KBM-7 (cell line): Measurements from ENCODE around the gene NSD2.
A peak's percentile ranks its signal among the peaks of the same experiment; 100 is the strongest.
"Not testable (repeated sequence)": the region's sequence is repeated elsewhere in the genome, so short reads cannot be mapped to it uniquely, and the experiment has no call there.

Experiments used
- DNase-seq: peaks from one replicate; pipeline ENCODE4 v3.0.0-alpha.2; 2015
- in situ Hi-C: fragments of 300-500 bp; cut with MboI; formaldehyde crosslinking; loops from 2 replicates; pipeline ENCODE4 v1.14.3; 2020; ENCODE audit warnings: low sequenced_read_pairs, low pct_unique_long_range_greater_than_20kb, mixed read lengths

NSD2 gene

DNA sequence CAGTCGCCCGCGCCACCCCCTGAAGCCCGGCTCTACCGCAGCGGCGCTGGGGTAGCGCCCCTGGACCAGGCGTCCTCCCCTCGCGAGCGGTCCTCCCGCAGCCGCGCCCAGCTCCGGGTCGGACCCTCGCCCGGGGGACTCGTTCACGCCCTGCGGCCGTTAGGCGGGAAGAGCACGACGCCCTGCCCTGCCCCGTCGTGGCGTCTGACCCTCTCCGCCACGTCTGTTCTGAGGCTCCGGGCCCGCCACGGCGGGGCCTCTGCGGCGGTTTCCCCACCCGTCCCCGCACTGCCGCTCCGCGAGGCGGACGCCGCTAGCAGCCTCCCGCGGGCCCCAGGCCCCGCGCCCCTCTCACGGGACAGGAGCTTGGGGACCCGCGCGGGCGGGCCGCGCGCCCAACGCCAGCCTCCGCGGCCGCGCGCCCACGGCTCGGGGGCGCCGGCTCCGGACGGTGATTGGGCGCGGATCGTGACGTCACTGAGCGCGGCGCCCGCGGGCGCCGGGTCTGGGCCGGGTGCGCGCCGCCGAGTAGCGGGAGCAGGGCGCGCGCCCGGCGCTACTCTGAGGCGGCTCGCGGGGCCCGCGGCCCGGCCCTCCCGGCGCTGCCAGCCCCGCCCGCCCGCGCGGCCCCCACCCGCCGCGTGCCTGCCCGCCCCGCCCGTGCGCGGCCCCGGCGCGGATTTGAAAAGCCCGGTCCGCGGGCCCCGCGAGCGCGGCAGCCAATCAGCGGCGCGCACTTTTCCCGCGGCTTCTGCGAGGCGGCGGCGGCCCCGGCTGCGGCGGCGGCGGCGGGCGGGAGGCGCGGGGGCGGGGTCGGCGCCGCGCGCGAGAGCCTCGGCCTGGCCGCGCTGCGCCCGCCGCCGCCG, at the start of gene NSD2:
Gene NSD2, plus strand, starts transcription at position 816 of the 866 bp plus-strand sequence. CDS start 29,262 bp downstream, outside the sequence.
- in situ Hi-C loops, result no loop called here
- DNase-seq, result peak; percentile 82

DNA sequence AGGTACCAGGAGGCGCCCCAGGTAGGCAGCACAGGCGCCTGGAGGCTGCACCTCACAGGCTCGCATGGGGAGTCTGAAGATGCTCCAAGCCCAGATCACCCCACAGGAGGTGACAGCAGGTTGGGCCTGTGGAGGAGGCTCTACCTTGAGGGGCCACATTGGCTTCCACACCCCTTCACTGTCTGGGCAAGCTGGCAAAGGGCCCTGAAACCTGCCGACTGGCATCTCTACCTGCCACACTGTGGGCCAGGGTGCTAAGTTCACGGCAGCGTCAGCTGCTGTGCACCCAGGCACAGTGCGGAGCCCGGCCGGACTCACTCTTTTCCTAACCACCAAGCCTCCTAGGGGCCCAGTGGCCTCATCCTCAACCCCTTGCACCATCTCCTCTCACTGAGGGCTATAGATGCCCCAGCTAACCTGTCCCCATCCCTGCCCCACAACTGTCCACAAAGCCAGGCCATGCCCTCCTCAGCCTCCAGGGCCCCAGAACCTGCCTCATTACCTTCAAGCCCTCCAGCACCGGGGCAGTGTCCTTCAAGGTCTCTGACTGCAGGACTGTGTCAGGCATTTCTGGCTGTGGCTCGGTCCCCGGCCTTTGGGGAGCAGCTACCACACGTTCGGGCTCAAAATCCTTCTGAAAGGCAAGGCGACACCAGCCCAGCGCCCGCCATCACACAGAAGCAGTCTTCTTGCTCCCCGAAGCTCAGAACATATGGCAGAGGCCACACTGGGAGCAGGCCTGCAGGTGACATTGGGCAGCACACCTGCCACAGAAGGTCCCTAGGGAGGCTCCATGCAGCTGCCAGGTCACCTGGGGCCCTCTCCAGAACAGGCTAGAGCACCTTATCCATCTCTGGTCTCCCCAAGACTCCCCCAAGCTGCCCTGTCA, 49.3 kb upstream of the NSD2 start:
- no peak for DNase-seq
- in situ Hi-C loops, result no loop called here

DNA sequence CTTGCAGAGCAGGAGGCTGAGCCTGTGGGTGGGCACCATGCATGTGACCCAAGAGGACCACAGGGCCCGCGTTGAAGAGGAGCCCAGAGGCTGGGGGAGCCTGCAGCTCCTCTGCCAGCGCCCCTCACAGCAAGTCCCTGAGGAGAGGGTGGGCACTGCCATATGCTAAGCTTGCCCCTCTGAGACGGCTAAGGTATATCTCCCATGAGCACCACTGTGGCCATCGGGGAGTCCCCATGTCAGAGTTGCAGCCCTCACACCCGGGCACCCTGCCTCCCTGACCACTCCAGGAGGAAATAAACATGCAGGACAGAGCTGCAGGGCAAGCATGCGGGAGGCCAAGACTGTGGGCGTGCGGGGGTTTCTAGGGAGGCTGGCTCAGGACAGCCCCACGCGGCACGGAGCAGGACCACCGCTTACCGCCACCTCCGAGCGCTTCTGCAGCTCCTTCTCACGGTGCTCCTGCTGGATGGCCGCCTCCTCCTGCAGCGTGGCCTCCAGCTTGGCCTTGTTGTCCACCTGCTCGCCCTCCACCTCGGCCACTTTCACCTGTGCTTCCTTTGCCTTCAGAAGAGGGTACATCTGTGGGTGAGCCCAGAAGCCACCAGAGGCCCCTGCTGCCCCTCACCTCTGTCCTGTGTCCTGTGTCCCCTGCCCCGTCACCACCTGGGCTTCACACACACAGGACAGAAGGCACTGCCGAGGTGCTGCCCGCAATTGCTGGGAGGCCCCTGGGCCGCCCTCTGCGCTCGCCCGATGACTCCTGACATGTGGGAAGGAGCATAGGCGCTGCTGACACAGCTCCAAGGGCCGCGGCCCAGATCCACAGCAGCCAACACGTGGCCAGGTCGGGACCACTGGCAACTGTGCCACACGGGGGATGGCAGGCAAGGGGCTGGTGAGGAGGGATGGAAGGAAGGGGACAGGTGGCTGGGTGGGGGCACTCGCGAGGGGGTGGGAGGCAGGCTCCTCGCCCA, 48.3 kb upstream of the NSD2 start:
- in situ Hi-C loops, result no loop called here
- DNase-seq, result no peak

DNA sequence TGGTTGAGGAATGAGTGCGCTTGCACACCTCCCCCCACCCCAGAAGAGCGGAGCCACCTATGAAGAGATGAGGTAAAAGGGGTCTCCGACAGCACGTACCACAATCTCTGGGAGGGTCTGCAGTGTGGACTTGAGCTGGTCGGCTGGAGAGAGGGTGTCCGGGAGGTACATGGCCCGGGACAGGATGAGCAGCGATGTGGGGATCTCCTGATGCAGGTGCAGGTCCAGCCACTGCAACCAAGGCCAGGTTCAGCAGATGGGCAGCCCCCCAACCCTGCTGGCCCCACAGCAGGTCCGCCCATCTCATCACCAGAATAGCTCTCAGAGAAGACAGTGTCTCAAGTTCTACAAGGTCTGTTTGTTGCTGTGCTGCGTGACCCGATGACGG, 47.7 kb upstream of the NSD2 start:
- in situ Hi-C loops, result no loop called here

DNA sequence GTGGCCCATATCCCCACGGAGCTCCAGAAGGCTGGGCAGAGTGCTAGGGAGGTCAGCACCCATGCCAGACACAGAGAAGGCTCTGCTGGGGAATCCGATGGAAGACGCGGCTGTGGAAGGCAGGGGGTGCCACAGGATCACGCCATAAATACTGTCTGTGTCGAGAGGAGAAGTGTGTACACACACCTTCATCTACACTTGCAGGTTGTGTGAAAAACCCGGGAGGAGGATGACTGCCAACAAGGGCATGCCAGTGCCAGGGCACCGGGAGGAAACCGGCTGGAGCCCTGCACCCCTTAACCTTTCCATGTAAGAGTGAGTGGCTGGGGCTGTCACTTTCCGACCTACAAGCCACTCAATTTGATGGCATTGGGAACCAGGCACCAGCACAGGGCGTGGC, 46.4 kb upstream of the NSD2 start:
- in situ Hi-C loops, result no loop called here
- DNase-seq, result no peak

More for the DNA sequence above, 47.7 kb upstream of the NSD2 start:
- DNase-seq, result no peak

DNA sequence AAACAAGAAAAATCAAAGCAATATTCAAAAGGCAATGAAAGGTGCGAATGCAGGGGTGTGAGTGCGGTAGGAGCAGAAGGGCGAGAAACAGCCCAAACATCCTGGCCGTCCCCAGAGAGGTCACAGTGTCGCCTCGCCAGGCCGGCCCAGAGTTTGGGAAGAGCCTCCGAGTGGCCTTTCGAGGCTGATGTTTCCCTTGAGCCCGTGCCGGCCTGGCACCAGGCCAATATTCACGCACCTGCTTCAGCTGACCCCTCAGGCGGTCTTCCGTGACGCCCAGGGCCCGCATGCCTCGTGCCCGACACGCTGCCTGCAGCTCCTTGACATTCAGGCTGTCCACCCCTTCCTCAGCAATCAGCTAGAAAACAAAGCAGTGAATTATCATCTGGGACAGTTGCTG, 45.9 kb upstream of the NSD2 start:
- DNase-seq, result no peak
- in situ Hi-C loops, result no loop called here

DNA sequence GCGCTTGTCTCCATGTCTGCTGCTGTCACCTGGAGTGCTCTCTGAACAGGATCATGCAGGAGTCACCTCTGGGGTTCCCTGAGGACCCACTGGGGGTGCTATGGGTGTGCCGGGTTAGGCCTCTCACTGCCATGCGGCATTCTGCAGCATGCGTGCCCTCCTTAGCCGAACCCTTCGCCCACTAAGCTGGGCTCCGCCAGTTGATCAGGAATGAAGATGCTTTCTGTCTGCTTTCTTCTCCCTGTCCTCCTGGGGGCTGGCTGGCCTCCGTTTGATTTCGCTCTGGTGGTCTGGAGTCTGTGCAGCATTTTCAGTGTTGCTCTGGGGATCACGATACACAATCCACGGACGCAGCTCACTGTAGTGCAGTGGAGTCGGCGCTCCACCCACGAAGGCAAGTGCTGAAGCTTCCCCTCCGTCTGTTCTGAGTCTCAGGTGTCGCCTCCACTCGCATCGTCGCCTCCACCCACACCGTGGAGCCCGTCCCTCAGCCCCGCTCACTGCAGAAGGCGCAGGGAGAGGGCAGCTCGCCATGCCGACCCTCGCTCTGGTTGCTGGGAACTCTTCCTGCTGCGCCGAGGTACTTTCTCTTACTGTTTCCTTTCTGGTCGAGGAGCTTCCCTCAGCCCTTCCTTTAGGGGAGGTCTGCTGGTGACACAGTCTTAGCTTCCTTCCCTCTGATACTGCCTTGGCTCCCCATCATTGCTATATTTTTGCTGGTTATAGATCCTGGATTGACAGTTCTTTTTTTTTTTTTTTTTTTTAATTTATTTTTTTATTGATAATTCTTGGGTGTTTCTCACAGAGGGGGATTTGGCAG, 44.5 kb upstream of the NSD2 start:
- DNase-seq, result no peak
- in situ Hi-C loops, result no loop called here

DNA sequence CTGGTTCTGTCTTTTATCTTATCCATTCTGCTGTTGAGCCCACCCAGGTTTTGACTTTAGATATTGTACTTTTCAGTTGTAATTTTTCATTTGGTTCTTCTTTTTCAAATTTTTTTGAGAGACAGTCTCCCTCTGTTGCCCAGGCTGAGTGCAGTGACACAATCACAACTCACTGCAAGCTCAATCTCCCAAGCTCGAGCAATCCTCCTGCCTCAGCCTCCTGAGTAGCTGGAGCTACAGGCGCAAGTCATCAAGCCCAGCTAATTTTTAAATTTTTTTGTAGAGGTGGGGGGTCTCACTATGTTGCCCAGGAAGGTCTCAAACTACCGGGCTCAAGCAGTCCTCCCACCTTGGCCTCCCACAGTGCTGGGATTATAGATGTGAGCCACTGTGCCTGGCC, 41.0 kb upstream of the NSD2 start:
- DNase-seq, result no peak
- in situ Hi-C loops, result no loop called here

DNA sequence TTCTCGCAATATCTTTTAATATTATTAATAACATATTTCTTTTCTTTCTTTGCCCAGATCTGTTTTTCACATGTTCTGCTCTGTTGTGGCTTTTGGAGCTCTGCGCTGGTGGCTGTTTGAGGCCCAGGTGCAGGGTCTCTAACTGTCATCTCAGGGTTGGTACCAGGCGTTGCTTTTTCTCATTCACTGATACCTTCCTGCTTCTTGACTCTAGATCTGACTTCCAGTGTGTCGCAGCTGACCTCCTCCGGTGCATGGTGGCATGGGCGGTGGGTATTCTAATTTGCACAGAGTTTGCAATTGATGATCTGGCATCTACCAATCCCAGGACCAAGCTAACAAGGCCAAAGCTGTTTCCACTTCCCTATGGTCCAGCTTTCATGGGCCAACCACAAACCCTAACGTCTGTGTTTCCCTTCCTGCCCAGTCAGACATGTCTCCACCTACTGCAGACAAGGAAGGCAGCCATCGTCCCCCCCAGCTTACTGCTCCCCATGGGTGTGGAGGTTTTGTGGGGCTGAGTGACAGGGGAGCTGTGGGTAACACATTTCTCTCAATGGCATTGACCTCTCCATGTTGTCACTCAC, 40.5 kb upstream of the NSD2 start:
- in situ Hi-C loops, result no loop called here
- DNase-seq, result peak; percentile 22

DNA sequence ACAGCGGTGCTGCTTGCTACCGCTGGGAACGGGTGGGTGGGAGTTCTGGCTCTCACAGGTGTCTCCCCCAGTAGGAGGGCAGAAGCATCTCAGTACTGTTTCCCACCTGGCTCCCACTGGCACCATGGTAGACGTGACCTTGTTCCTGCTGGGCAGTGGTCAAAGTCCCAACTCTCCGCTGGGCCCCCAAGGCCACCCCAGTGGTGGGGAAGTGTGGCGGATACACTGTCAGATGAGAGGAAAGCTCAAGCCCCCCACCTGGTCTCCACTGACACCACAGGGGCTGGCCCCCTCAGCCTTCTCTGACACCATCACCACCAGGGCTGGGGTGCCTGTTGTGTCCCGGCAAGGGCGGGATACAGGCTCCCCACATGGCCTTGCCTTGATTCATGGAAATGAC, 39.9 kb upstream of the NSD2 start:
- DNase-seq, result no peak

DNA sequence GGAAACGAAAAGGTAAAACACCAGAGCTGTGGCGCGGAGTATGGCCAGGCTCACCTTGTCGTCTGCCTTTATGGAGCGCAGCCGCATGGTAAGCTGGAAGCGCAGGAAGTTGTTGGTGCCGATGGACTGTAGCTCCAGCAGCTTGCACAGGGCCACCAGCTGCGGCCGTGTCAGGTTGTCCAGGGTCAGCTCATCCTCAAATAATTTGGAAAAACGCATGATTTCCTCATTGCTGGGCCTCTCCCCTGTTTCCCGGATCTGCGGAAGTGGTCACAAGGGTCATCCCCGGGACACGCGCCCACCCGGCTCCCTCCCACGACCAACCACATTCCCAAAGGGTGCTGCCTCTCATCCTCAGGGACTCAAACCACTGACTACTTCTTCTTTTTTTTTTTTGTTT, 38.5 kb upstream of the NSD2 start:
- in situ Hi-C loops, result no loop called here
- DNase-seq, result no peak

More for the DNA sequence above, 39.9 kb upstream of the NSD2 start:
- in situ Hi-C loops, result no loop called here

DNA sequence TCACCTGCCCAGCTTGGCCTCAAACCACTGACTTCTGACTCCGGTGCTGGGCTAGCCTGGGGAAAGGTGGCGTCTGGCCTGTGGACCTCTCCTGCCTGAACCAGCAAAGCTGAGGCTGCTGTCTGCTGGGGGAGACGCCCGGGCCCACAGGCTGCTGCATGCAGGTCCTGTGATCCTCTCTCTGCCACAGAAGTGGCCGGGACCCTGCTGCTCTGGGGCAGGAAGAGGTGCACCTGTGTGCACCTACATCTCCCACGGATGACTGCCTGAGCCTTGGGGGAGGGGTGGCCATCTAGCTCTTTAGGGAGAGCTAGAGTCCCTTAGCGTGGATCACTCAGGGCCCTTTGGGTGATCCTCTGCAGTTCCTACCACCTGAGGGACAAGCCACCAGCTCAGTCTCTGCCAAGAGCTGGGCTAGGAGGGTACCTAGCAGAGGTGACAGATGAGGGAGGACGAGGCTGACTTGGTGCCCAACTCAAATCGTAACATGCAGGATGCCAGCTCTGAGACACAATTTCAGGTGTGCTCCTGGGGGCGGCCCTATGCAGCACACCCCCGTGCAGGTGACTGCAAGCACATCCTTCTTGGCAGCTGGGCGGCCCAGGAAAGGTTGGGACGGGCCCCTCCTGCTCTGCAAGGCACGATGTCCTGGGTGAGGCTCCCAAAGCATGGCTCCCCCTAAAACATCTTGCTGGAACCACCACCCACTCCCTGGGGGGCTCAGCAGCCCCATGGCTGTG, 37.7 kb upstream of the NSD2 start:
- DNase-seq, result no peak
- in situ Hi-C loops, result no loop called here

DNA sequence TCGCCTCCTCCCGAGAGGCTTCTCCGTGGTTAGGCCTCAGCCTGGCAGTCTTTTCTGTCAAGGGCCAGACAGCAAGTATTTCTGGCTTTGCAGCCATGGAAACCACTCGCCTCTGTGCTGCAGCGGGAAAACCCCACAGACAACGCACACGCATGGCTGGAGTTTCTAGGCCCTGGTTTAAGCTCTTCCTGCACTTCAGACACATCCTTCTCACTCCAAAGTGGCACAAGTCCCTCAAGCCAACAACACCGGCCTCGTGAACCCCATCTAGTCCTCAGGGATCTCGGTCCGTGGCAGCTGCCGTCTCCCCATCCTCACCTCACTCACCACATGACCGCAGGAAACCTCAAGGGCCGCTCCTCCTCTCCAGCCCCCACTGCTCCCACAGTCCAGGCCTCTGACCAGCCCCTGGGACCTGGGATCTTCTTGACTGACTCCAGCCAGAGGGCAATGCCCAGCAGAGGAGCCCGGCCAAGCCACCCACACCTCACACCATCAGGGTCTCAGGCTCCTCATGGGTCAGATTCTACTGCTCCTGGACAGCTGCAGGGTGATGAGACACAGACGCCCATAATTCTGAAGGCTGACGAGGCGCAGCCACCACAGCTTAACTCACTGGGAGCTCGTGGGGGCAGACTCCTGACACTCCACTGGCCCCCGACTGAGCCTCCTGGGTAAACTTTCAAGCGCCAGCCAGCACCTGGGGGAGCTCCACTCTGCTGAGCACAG, 37.0 kb upstream of the NSD2 start:
- no peak for DNase-seq

DNA sequence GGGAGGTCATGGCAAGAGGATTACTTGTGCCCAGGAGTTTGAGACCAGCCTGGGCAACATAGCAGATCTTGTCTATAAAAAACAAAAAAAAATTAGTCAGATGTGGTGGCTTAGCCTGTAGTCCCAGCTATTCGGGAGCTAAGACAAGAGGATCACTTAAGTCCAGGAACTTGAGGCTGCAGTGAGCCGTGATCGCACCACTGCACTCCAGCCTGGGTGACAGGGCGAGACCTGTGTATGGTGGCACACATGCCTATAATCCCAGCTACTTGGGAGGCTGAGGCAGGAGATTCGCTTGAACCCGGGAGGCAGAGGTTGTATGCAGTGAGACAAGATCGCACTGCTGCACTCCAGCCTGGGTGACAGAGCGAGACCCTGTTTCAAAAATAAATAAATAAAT, 35.4 kb upstream of the NSD2 start:
- in situ Hi-C loops, DNase-seq: not testable (repeated sequence)

More for the DNA sequence above, 37.0 kb upstream of the NSD2 start:
- in situ Hi-C loops, result no loop called here

DNA sequence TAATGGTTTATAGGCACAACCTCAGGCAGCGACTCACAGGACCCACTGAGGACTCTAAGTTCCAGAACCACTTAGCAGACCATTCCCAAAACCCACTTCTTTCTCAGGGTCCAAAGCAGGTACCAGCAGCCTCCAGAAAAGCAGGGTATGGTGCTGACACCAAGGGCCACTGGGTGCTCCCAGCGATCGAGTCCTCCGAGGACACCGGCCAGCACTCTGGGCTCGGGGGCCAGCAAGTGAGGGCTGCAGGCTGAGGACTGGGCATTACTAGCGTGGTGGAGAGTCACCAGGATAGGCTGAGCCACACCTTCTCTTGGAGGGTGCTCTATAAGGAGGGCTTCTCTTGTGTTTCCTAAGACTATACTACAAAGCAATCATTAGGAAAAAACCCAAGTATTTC, 34.5 kb upstream of the NSD2 start:
- in situ Hi-C loops, result no loop called here
- no peak for DNase-seq

DNA sequence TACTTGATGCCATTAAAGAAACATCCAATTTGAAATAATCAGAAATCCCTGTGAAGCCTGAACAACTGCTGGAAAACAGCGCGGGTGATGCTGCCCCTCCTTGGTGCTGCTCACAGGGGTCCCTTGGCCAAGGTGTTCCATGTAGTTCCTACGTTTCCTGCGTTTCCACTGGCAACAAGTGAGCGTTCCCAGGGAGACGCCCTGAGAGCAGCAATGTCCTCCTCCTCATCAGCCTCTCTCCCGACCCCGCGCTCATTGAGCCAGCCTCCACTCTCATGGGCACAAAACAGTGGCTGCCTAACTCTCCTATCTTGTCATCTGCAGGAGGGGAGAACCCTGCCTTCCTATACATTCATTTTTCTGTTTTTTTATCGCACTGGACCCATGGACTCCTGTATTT, 34.1 kb upstream of the NSD2 start:
- DNase-seq, result no peak
- in situ Hi-C loops, result no loop called here

DNA sequence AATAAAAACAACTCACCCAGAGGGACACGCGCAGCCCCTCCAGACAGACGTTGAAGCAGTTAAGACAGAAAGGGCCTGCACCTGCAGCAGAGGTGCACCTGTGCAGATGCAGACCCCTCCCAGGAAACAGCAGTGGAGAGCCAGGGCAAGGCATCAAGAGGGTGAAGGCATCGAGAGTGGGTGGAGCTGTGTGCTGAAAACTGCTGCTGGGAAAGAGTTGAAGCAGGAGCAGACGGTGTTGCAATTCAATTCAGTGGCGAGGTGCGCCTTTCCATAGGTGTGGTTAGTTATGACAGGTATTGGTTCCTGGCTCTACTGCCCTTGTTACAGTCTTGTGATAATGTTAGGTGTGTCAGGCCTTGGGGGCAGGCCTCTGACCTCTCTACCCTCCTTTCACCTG, 31.9 kb upstream of the NSD2 start:
- DNase-seq, result no peak
- in situ Hi-C loops, result no loop called here
